ENCODE measurements around the gene KRTAP1-5. TPM values are rescaled to one million over a fixed set of nuclear protein-coding genes. Genes with fewer than 3 reads are reported as not detected.

The KRTAP1-5 gene
- total RNA-seq, 2 donors from 2014 or later = not detected

- H3K36me3 ChIP-seq (ENCODE audit: control insufficient read depth, insufficient read depth, low read length) = no peaks in the 10 kb centered on the region
- H3K4me3 ChIP-seq (ENCODE audit: low read length) = no peak overlapping the region
- Mint-ChIP-seq H3K27ac (no peak overlapping the region), H3K9me3 (peaks cover 7% of the 10 kb centered on the region), H3K4me1 (peaks cover 7% of the 10 kb centered on the region), H3K4me3 (no peak overlapping the region), H3K36me3 (ENCODE audit: low read depth) (no peaks in the 10 kb centered on the region), H3K27me3 (ENCODE audit: insufficient read depth) (no peaks in the 10 kb centered on the region)
- no peaks in the 10 kb centered on the region for H3K4me1 ChIP-seq (ENCODE audit: control insufficient read depth, insufficient read depth, low read length)
- WGBS, 2 experiments (ENCODE audit: insufficient coverage in 1 of 2, insufficient read length in 1 of 2) = 69 to 93% methylated on average over 2 to 4 of the region's 4 CpGs
- no peak for TF ChIP-seq CTCF (conservative IDR thresholded peaks at IDR 0.05)
- no peak for DNase-seq
- H3K9ac ChIP-seq (ENCODE audit: extremely low read depth, low read length, poor library complexity, severe bottlenecking) = no peak overlapping the region
- H3K9me3 ChIP-seq (ENCODE audit: control insufficient read depth, low read length) = peaks cover 7% of the 10 kb centered on the region
- no peaks in the 10 kb centered on the region for H3K27me3 ChIP-seq (ENCODE audit: control insufficient read depth, insufficient read depth, low read length, poor library complexity, severe bottlenecking)
- no peak overlapping the region for H3K27ac ChIP-seq (ENCODE audit: low read depth, low read length)
These were observed 27.0 kb upstream of the KRTAP1-5 start for GRCh38 chr17:41054025-41054424.

GRCh38 chr17:41052566-41052965 lies 25.6 kb upstream of the KRTAP1-5 start:
- Histone ChIP-seq H3K9ac (ENCODE audit: extremely low read depth, low read length, poor library complexity, severe bottlenecking) (no peak overlapping the region), H3K9me3 (ENCODE audit: control insufficient read depth, low read length) (peaks cover 6% of the 10 kb centered on the region), H3K27me3 (ENCODE audit: control insufficient read depth, insufficient read depth, low read length, poor library complexity, severe bottlenecking) (no peaks in the 10 kb centered on the region), H3K4me3 (ENCODE audit: low read length) (no peak overlapping the region), H3K36me3 (ENCODE audit: control insufficient read depth, insufficient read depth, low read length) (no peaks in the 10 kb centered on the region), H3K4me1 (ENCODE audit: control insufficient read depth, insufficient read depth, low read length) (no peaks in the 10 kb centered on the region), H3K27ac (ENCODE audit: low read depth, low read length) (no peak overlapping the region)
- H3K9me3 Mint-ChIP-seq = peaks cover 6% of the 10 kb centered on the region
- no peak for DNase-seq
- no peaks in the 10 kb centered on the region for H3K36me3 Mint-ChIP-seq (ENCODE audit: low read depth)
- no peak overlapping the region for H3K27ac Mint-ChIP-seq
- TF ChIP-seq CTCF (conservative IDR thresholded peaks at IDR 0.05) = no peak
- H3K27me3 Mint-ChIP-seq (ENCODE audit: insufficient read depth) = no peaks in the 10 kb centered on the region
- H3K4me3 Mint-ChIP-seq = no peak overlapping the region
- peaks cover 12% of the 10 kb centered on the region for H3K4me1 Mint-ChIP-seq

GRCh38 chr17:41049110-41049509 lies 22.1 kb upstream of the KRTAP1-5 start:
- DNase-seq = no peak
- Histone ChIP-seq H3K36me3 (ENCODE audit: control insufficient read depth, insufficient read depth, low read length) (no peaks in the 10 kb centered on the region), H3K9ac (ENCODE audit: extremely low read depth, low read length, poor library complexity, severe bottlenecking) (no peak overlapping the region), H3K4me1 (ENCODE audit: control insufficient read depth, insufficient read depth, low read length) (no peaks in the 10 kb centered on the region), H3K27ac (ENCODE audit: low read depth, low read length) (no peak overlapping the region), H3K9me3 (ENCODE audit: control insufficient read depth, low read length) (no peaks in the 10 kb centered on the region), H3K27me3 (ENCODE audit: control insufficient read depth, insufficient read depth, low read length, poor library complexity, severe bottlenecking) (no peaks in the 10 kb centered on the region), H3K4me3 (ENCODE audit: low read length) (no peak overlapping the region)
- 85 to 86% methylated on average over 2 of the region's 2 CpGs for WGBS, 2 experiments (ENCODE audit: insufficient coverage in 1 of 2, insufficient read length in 1 of 2)
- no peaks in the 10 kb centered on the region for H3K9me3 Mint-ChIP-seq
- no peaks in the 10 kb centered on the region for H3K27me3 Mint-ChIP-seq (ENCODE audit: insufficient read depth)
- peaks cover 14% of the 10 kb centered on the region for H3K4me1 Mint-ChIP-seq
- no peak for TF ChIP-seq CTCF (conservative IDR thresholded peaks at IDR 0.05)
- no peak overlapping the region for H3K4me3 Mint-ChIP-seq
- no peak overlapping the region for H3K27ac Mint-ChIP-seq
- no peaks in the 10 kb centered on the region for H3K36me3 Mint-ChIP-seq (ENCODE audit: low read depth)

All from endodermal cell (in vitro differentiated cells).